CD4-positive, alpha-beta T cell treated with Interleukin-17A for 1 hour (primary cell): Measurements from ENCODE around the gene UBE2H.
"Not testable (repeated sequence)": the region's sequence is repeated elsewhere in the genome, so short reads cannot be mapped to it uniquely, and the experiment has no call there.

Experiments
- DNase-seq: peaks from one replicate; pipeline ENCODE4 v3.0.0-alpha.2; 2020

Gene UBE2H

DNA sequence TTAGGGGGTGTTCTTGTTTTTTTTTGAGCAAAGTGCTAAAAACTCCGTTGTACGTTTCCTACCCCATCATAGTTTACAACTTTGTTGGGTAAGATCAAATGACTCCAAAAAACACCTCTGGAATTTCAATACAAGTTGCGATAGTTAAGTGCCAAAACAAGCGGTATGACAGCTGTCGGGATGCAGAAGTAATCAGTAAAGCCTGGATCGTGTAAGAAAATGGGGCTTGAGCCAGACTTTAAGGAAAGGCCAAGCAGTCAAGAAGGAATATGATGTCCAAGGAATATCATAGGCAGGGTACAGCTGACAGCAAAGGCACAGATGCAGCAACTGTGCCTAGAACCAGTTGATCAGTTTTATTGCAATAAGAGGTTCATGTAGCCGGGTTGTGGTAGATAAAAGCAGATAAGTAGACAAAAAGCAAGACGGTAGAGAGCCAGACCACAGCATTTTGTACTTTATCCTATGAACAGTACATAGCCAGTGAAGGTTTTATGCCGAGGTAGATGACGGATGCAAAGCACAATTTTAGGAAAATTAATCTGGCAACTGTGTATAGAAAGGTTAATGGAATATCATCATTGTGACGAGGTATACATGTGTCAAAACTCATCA lies 45.5 kb downstream of the UBE2H start:
- peak; percentile 23 for DNase-seq

DNA sequence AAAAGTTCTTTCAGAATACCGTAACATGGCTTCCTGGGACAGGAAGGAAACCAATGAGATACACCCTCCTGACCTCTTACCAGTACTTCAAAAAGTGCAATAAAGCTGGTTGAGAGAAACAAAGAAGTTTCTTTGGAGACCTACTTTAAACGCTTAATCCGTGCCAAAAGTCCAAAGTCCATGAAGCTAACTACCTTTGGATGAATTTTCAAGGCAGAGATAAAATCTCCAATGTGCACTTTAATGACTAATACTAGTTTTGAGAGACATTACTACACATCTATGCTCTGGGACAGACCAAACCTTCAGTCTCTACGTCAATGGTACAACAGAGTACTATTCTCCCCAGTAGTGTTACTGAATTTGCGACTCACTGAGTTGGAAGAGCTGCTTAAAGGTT lies 46.1 kb downstream of the UBE2H start:
- DNase-seq, result peak; percentile 42

DNA sequence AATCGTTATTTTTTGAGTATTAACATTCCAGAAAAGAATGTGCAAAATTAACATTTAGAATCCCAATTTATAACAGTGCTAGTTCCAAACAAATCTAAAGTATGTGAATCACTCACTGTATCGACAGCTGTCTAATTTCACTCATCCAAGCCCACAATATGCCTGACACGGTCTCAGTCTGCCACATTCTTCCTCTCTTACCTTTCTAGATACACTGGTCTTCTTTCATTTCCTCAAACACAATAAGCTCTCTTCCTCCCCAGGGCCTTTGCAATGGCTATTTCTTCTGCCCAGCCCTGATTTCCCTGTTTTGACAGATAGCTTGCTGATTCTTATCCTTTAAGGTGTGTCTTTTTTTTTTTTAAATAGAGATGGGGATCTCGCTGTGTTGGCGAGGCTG lies 48.8 kb downstream of the UBE2H start:
- DNase-seq, result no peak

DNA sequence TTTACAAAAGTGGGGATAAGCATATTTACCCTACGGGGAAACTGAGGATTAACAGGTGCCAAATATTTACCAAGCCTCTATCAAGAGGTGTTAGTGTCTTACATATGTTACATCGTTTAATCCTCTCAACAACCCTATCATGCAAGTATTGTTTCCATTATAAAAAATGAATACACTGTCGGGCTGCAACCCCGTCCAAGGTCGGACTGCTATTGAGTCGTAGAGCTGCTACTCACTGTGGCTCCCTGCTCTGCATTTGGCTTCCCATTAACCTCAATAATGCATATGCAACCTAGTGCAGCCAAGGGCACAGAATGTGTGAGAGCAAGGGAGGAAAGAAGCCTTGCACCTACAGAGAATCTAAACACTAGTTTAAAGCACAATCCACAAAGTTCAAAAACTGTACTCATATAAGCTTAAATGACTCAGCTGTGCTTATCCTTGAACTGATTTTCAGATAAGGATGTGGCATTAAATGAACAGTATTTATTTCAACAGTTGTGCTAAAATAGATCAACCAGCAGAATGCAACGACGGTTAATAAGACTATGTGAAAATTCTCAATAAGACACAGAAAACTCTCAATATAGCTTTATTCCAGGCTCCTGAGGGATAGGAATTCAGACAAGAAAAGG lies 49.9 kb downstream of the UBE2H start:
- DNase-seq, result no peak

DNA sequence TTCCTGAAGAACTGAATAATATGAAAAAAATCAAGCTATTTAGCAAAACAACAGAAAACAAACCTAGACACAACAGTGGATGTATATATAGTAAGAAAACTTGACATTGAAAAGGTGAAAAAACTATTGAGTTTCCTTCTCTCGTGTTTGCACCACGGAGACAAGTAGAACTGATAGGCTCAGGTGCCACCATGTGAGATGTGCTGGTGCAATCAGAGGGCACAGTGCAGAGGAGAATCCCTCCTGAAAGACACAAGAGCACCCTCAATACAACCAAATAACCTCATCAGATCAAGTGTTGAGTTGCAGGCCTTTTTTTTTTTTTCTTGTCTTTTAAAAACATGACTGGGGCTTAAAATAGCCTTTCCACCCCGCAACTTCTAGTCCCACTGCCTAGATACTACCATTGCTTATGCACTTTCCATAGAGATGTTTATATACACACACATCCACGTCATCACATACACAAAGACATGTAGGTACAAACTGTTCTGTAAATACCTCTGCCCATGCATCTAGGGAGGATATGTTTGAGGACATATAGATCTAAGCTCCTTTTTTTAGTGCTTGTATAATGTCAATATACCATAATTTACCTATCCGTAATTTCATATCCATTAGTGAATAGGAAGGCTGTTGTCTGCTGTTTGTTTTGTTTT lies 54.1 kb downstream of the UBE2H start:
- DNase-seq, result no peak

DNA sequence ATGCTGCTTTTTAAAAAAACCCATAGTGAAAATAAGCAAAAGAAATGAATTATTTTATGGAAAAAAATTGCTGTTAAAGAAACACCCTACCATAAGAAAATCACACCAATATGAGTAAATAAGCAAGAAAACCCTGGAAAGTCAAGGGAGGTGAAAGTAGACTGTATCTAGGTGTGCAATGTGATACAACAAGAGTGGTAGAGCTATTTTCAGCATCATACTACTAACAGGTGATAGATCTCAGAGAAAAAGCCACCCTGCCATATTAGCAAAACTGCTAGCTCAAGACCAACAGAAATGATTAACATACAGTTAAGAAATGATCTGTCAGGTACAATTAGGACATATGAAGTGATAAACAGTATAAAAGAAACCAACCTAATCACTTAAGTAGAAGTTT lies 54.8 kb downstream of the UBE2H start:
- DNase-seq, result no peak

DNA sequence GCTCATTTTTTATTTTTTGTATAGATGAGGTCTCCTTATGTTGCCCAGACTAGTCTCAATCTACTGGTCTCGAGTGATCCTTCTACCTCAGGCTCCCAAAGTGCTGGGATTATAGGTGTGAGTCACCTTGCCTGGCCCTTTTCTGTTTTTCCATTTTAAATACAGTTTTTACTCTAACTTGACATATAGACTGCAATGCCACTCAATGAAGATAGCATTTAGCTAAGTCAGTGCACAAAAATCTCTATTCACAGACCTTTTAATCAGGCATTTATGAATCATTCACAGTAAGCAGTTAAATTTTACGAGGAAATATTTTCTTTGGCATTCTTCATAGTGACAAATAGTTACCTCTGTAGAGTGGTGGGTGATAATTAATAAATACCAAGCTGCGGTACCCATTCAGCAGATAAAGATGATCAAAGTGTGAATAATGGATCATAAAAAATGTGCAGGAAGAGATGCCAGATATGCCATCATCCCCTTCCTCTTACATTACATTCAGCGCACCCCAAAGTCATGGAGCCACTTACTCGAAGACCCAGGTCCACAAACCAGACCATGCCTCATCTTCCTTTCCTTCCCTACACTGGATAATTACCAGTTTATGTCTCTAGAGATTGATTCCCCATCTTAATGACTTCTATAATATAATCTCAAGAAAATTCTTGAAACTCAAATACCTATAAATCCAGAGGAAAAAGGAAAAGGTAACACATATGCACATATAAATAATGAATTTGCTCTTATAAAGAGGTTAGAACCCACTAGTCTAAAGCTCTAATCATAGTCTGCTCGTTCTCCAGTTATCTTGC lies 56.0 kb downstream of the UBE2H start:
- no peak for DNase-seq

DNA sequence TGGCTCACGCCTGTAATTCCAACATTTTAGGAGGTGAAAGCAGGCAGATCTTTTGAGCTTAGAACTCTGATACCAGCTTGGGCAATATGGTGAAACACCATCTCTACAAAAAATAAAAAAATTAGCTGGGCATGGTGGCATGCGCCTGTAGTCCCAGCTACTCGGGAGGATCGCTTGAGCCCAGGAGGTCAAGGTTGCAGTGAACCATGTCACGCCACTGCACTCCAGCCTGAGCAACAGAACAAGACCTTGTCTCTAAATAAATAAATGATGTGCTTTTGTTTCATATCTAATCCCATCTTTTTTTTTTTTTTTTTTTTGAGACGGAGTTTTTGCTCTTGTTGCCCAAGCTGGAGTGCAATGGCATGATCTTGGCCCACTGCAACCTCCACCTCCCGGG lies 58.6 kb downstream of the UBE2H start:
- DNase-seq, result not testable (repeated sequence)

DNA sequence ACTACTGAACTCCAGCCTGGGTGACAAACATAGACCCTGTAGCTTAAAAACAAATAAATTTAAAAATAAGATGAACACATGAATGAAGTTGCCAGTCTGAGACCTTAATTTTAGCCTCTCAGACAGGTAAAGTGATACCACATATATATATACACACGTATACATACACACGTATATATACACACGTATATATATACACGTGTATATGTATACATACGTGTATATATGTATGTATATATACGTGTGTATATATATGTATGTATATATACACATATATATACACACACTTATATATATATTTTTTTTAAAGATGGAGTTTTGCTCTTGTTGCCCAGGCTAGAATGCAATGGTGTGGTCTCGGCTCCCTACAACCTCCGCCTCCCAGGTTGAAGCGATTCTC lies 62.7 kb downstream of the UBE2H start:
- DNase-seq, result no peak

DNA sequence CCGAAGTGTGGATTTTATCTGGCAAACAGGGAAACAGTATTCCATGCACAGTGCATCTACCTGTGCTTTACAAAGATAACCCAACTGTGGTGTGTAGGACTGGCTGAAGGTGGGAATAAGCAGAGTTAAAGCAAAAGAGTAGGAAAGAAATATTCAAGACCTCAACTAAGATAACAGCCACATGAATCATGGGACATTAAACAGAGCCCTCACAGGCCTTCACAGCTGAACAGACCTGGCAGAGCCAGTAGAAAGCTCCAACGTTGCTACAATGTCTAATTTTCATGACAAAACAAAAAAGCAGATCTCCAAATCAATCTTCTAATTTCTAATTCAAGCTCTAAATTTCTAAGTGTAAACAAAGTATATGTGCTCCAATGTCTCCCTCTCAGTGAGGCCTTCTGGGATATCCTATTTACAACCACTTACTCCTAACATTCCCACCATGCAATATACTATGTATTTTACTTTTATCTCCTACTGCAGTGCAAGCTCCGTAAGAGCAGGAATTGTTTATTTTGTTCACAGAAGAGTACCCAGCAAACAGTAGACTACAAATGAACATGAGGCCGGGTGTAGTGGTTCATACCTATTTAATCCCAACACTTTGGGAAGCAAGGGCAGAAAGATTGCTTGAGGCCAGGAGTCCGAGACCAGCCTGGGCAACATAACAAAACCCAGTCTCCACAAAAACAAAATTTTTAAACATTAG lies 63.5 kb downstream of the UBE2H start:
- DNase-seq, result no peak

DNA sequence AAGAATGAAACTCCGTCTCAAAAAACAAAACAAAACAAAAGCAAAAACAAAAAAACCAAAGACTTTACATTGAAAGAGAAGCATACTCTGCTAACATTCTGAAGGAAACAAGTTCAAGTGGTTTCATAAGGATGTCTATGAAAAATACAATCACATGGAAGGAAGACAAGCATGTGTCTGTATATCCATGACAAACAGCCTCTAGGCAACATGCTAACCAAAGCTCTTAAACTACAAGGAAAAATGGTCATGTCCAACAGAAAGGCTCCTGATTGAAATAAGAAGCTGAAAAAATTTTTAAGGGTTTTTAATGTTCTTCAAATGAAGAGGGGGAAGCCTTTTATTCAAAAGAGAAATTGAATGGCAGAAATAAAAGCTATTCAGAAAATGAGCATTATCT lies 64.9 kb downstream of the UBE2H start:
- no peak for DNase-seq

DNA sequence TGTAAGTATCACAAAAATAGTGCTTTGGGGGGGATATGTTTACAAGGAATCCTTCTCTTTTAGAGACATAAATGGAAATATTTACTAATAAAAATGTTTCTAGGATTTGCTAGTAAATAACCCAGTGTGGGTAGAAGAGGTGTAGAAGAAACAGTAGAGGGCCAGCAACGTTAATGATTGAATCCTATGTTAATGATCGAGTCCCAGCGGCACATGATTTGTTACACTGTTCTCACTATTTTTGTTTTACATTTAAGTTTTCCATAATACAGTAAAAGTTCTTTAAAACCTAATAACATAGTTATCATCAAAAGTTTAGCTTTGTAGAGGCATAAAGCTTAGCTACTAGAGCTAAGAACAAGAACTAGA lies 66.0 kb downstream of the UBE2H start:
- no peak for DNase-seq

DNA sequence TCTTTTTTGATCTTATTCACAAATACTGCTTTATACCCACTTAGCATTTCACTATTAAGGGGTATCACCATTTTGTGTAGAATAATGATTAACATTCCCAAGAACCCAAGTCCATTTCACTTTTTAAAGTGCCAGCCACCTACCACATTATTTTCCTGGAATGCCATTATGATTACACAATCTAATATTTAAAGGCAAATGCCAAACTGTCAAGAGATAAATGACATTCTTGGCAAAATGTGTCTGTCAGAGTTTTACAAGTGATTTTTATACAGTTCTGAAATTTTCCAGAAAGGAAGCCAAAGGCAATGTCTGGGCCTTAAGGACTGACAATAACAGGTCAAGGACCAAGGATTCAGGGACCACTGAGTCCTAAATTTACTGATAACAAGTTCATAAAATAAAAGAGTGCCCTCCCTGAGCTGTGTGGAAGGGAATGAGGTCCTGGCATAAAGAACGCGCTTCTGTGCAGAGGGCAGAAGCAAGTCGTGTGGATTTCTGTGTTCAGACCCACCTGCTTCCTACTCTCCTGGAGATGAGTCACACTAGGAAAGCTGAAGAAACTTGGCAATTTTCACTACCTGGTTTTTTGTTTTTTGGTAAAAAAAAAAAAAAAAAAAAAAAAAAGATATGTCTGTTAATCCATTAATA lies 66.5 kb downstream of the UBE2H start:
- DNase-seq, result no peak

DNA sequence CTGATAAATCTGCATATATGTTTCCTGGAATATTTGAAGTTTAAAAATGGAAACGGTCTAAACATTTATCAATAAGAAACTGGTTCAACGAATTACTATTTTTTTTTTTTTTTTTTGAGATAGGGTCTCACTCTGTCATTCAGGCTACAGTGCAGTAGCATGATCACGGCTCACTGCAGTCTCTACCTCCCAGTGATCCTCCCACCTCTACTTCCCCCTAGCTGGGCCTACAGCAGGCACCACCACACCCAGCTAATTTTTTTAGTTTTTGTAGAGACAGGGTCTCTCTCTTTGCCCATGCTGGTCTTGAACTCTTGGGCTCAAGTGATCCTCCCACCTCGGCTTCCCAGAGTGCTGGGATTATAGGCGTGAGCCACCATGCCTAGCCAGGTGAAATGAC lies 68.3 kb downstream of the UBE2H start:
- no peak for DNase-seq

DNA sequence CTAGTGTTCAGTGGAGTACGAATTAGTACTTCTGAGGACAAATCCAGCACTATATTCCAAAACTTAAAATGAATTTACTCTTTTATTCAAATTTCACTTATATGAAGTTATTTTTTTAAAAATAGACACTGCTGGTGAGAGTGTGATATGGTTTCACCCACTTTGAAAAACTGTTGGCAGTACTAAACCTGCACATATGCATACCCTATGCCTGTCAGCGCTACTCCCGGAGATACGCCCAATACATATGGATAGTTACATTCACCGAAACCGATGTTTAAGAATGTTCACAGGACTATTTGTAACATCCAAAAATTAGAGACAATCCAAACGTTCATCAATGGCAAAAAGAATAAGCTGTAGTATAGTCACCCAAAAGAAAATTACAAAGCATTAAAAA lies 69.6 kb downstream of the UBE2H start:
- DNase-seq, result no peak

DNA sequence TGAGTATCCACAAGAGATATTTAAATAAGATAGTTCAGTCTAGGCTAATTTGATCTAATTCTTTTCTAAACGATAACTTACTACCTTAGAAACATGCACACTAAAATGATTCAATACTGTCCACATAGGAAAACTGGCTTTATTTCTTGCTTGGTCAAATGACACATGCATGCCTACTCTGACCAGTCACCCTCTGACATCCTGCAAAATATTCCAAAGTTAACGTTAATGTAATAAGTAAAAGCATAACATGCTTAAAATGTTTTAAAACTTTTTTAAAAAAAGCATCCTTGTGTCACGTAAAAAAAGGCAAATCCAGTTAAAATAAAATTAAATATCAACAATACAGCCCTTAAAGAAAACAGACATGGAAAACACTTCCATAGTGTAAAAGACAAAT lies 70.2 kb downstream of the UBE2H start:
- DNase-seq, result no peak

DNA sequence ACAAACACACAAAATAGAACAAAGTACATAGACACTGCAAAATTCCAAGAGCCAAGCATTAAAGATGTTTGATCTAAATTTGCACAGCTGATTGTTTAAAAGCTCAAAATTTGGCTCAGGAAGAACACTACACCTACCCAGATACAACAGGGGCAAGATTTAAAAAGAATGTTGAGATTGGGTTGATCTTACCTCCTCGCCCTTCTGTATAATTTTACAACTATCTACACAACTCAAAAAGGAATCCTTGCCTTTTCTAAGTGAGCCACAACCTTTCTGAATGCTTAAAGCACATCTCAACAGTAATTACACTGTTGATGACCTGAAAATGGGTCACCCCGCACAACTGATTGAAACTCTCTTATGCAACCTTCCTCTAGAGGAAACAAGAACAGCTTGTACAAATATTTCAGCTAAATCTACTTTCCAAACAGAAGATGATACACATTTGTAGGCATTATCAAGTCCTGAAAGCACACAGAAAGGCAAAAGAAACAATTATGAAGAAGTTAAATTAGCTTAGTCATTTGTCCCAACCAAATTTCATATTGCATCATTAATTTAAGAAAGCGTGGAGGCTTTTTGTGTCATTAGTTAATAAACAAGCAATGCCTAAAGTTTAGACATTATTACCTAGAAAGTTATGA lies 75.5 kb downstream of the UBE2H start:
- no peak for DNase-seq

DNA sequence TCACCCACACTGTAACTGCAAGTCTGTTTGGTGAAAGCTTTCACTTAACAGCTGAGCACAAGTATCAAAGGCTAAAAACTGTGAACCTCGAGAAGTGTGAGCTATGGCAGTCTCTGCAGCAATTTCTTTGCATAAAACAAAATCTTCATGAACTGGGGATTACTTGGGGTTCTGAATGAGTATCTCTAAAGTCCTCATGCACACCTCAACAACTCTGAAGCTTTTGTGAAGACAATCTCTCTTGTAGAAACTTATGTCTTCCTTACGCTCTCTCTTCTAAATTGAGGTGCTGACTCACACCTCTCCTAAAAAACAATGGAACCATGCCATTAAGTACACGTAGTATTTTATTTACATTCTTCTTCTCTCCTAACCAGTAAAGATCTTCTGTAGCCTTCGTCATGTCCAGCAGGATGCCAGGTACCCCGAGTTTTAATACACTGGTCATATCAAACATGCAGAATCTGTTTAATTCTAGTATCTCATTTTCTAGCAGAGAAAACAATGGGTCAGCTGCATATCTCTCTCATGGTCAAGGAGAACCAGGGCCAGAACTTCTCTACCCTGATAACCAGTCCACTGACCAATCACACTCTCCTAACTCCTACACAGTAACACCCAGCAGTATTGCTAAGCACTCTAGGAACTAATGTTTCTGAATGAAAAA lies 76.9 kb downstream of the UBE2H start:
- no peak for DNase-seq

DNA sequence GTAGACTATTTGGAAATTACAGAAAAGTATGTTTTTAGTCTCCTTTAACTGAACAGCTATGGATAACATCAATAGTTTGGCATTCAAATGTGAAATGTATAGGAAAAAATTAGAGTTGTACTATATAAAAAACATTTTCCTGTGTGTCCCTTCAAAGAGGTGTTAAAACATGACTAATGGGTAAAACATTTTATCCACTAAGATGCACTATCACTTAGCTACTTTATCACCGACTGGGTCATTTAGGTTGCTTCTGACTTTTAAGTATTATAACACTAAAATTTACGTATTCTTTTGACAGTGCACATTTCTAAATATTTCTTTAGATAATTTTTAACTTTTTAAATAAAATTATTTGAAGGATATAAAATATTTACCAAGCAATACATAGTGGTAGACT lies 77.6 kb downstream of the UBE2H start:
- no peak for DNase-seq

DNA sequence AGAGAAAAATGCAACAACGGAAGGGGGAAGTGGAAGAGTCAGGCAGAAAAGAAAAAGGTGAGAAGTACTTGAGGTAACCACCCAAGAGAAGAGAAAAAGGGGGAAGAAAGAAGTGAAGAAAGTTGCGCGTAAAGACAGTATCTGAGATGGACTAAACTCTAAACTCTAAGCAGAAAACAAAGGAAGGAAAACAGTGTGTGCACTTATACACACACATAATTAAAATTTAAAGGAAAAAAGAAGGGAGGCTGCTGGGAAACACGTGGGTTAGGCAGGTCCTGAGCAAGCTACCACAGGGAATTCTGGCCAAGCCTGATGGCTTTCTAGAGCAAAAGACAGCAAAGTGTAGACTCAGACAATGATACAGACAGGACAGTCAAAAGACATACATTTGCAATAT lies 78.0 kb downstream of the UBE2H start:
- DNase-seq, result no peak

DNA sequence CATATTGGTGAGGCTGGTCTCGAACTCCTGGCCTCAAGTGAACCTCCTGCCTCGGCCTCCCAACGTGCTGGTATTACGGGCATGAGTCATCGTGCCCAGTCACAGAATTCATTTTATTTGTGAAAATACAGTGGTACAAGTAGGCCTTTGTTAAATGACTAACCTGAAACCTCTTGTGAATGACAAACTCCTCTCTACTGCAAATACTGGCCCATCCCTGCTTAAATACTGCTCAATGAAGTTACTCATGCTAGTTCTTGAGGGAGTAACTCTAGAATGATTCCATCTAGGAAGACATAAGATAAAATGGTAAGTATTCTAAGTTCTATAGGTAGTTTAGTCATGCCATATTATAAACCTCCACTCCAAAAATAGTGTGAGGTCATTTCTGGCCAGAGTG lies 80.7 kb downstream of the UBE2H start:
- DNase-seq, result no peak

DNA sequence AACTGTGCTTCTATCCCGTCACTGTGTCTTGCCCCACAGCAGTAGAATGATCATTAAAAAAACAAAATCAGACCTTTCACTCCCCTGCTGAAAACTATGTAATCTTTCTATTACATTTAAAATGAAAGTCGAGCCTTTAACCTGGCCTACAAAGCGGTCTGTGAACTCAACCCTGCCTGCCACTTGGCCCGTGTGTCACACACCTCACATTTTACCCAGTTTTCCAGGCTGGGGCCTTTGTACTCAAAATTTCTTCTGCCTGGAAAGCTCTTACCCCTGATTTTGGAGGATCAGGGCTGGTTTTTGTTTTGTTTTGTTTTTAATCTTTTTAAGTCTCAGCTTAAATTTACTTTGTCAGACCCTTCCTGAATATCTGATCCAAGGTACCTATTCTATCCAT lies 82.1 kb downstream of the UBE2H start:
- no peak for DNase-seq
